Left lung (tissue), 10 donors: ENCODE results near the gene TRPC6. TPM values are rescaled to one million over a fixed set of nuclear protein-coding genes. Genes with fewer than 3 reads are reported as not detected.
"Not testable (repeated sequence)": the region's sequence is repeated elsewhere in the genome, so short reads cannot be mapped to it uniquely, and the experiment has no call there.

ENCODE experiments used
- ATAC-seq: fragments of 200-7000 bp; cut with Tn5 transposase; one replicate; pipeline ENCODE4 v1.9.1; 2020; ENCODE audit warnings: moderate library complexity
- DNase-seq, 4 donors: peaks; one replicate each; pipeline ENCODE4 v3.0.0-alpha.2; 2013 to 2020
- H3K27ac ChIP-seq, 2 donors: fragments of 200-600 bp; sonication (generic) in 1 of 2; one replicate each; pipeline versions ENCODE4 v1.5.0 to v1.8.0; 2020 to 2021
- H3K27me3 ChIP-seq, 2 donors: fragments of 200-600 bp; sonication (generic) in 1 of 2; one replicate each; pipeline versions ENCODE4 v1.5.0 to v1.8.0; 2020 to 2021
- H3K36me3 ChIP-seq, 2 donors: fragments of 200-600 bp; sonication (generic) in 1 of 2; one replicate each; pipeline versions ENCODE4 v1.5.0 to v1.8.0; 2020 to 2021
- H3K4me1 ChIP-seq, 2 donors: fragments of 200-600 bp; one replicate each; pipeline ENCODE4 v1.8.0; 2021
- H3K4me3 ChIP-seq, 2 donors: fragments of 200-600 bp; sonication (generic) in 1 of 2; one replicate each; pipeline versions ENCODE4 v1.5.0 to v1.8.0; 2020 to 2021; ENCODE audit warnings: mild to moderate bottlenecking in 1 of 2
- H3K9me3 ChIP-seq, 2 donors: fragments of 200-600 bp; sonication (generic) in 1 of 2; one replicate each; pipeline versions ENCODE4 v1.5.0 to v1.8.0; 2020 to 2021
- intact Hi-C, 2 donors: fragments of 100-400 bp; cut with DNase I; formaldehyde crosslinking; loops; one replicate each; pipeline versions ENCODE4 v1.11.2 to v1.14.2; 2022
- polyA plus RNA-seq, 6 donors: library from polyadenylated mRNA; unstranded; fragments of 120-200 nt; gene quantifications; one replicate each; pipeline ENCODE4 v1.2.1, GENCODE V29; 2013; ENCODE audit not compliant: insufficient read length in 6 of 6
- total RNA-seq, 2 donors: library from RNA; stranded (reverse); fragmentation: NEBNext Ultra II Directional; extraction: Animal tissue kit (Norgen Biotek cat#: 25700); gene quantifications; one replicate each; pipeline ENCODE4 v1.2.1, GENCODE V29; 2021
- TF ChIP-seq, protein P1 (sequence below), 2 donors: fragments of 200-600 bp; sonication (generic) in 1 of 2; IDR thresholded peaks; one replicate each; pipeline versions ENCODE4 v1.5.0 to v1.8.0; 2021; ENCODE audit warnings: antibody characterized with exemption in 2 of 2
- donor health status: DM: no; HTN: yes; CAD: no.
- donor health status: DM: no; HTN: no; CAD: no.

TRPC6 gene
- total and polyA plus RNA-seq, 8 donors, result 11.0 to 54.3 (median 39.1) TPM

GRCh38 chr11:101470419-101470818, 113.4 kb downstream of the TRPC6 start:
- intact Hi-C loops, result no loop called here
- H3K27me3 ChIP-seq, result no peaks in the 10 kb centered on the region
- DNase-seq (no peak), ATAC-seq (no peak)
- H3K4me1 ChIP-seq, result no peaks in the 10 kb centered on the region
- no peak overlapping the region for H3K27ac ChIP-seq
- no peaks in the 10 kb centered on the region for H3K36me3 ChIP-seq
- H3K4me3 ChIP-seq, result no peak overlapping the region
- TF ChIP-seq, protein P1, sequence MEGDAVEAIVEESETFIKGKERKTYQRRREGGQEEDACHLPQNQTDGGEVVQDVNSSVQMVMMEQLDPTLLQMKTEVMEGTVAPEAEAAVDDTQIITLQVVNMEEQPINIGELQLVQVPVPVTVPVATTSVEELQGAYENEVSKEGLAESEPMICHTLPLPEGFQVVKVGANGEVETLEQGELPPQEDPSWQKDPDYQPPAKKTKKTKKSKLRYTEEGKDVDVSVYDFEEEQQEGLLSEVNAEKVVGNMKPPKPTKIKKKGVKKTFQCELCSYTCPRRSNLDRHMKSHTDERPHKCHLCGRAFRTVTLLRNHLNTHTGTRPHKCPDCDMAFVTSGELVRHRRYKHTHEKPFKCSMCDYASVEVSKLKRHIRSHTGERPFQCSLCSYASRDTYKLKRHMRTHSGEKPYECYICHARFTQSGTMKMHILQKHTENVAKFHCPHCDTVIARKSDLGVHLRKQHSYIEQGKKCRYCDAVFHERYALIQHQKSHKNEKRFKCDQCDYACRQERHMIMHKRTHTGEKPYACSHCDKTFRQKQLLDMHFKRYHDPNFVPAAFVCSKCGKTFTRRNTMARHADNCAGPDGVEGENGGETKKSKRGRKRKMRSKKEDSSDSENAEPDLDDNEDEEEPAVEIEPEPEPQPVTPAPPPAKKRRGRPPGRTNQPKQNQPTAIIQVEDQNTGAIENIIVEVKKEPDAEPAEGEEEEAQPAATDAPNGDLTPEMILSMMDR (IDR thresholded peaks at IDR 0.05), result no peak
- no peaks in the 10 kb centered on the region for H3K9me3 ChIP-seq

- DNase-seq (peak in 1 of 4 donors; percentile 34), ATAC-seq (peak; percentile 74)
- H3K36me3 ChIP-seq, result no peaks in the 10 kb centered on the region
- H3K27ac ChIP-seq, result no peak overlapping the region
- H3K4me3 ChIP-seq, result no peak overlapping the region
- intact Hi-C loops, result no loop called here
- no peaks in the 10 kb centered on the region for H3K4me1 ChIP-seq
- H3K9me3 ChIP-seq, result no peaks in the 10 kb centered on the region
- H3K27me3 ChIP-seq, result no peaks in the 10 kb centered on the region
- TF ChIP-seq, protein P1 (IDR thresholded peaks at IDR 0.05), result no peak
Measured at GRCh38 chr11:101466352-101466751, 117.5 kb downstream of the TRPC6 start.

GRCh38 chr11:101464388-101464787, 119.4 kb downstream of the TRPC6 start:
- H3K4me1 ChIP-seq, ATAC-seq, H3K9me3 ChIP-seq, H3K4me3 ChIP-seq, H3K27ac ChIP-seq, DNase-seq, intact Hi-C loops, H3K27me3 ChIP-seq, H3K36me3 ChIP-seq: not testable (repeated sequence)

DNA sequence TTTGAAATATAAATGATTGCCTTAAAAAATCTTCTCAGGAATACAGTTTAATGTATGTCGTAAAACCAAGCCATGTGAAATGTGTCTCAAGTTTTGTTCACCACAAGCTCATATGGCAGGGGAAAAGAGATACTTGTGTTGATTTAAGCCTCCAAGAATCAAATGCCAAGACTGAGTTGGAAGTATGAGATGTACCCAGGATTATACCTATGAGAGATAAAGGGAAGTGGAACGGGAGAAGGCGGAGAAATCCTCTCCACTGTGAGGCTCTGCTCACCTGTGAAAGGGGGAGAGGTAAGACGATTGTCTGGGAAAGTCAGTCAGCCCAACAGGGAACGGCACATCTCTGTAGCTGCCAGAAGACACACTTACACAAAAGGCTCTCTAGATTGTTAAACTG, 124.8 kb downstream of the TRPC6 start:
- TF ChIP-seq, protein P1 (IDR thresholded peaks at IDR 0.05), result no peak
- Histone ChIP-seq H3K4me1 (no peaks in the 10 kb centered on the region), H3K9me3 (no peaks in the 10 kb centered on the region), H3K27me3 (no peaks in the 10 kb centered on the region), H3K4me3 (no peak overlapping the region), H3K36me3 (no peaks in the 10 kb centered on the region), H3K27ac (no peak overlapping the region)
- no peak for DNase-seq
- intact Hi-C loops, result loop anchor here in 1 of 2 donors (5.0 kb wide), 1 partner anchor 388 kb away; no protein-coding TSS in a partner anchor
- ATAC-seq, result no peak

- Histone ChIP-seq H3K4me1 (no peaks in the 10 kb centered on the region), H3K9me3 (no peaks in the 10 kb centered on the region), H3K36me3 (no peaks in the 10 kb centered on the region), H3K27me3 (no peaks in the 10 kb centered on the region), H3K27ac (no peak overlapping the region), H3K4me3 (no peak overlapping the region)
- intact Hi-C loops, result loop anchor here in 1 of 2 donors (5.0 kb wide), 1 partner anchor 389 kb away; no protein-coding TSS in a partner anchor
- no peak for DNase-seq
- TF ChIP-seq, protein P1 (IDR thresholded peaks at IDR 0.05), result no peak
- no peak for ATAC-seq
Measured at GRCh38 chr11:101458161-101458560, 125.6 kb downstream of the TRPC6 start.

DNA sequence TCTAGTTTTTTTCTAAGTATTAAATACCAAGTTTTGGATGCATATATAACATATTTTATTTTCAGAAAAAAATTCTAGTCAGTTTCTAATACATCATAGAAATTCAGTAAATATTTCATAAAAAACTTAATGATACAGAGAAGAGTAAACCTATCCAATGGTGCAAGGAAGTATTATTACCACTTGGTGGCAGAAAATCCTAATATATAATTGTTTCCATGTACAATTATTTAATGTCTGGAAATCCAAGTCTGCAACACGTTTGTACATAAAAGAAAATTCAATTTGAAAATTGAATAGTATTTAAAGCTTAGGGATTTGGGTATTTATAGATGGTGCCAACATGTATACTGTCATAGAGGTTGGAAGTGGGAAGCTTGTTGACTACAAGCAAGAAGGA, 127.0 kb downstream of the TRPC6 start:
- DNase-seq (peak in 1 of 4 donors; percentile 37), ATAC-seq (peak; percentile 55)
- intact Hi-C loops, result loop anchor here in 1 of 2 donors (5.0 kb wide), 1 partner anchor 390 kb away; no protein-coding TSS in a partner anchor
- Histone ChIP-seq H3K36me3 (no peaks in the 10 kb centered on the region), H3K27me3 (no peaks in the 10 kb centered on the region), H3K27ac (no peak overlapping the region), H3K4me1 (no peaks in the 10 kb centered on the region), H3K9me3 (no peaks in the 10 kb centered on the region), H3K4me3 (no peak overlapping the region)
- TF ChIP-seq, protein P1 (IDR thresholded peaks at IDR 0.05), result peak; percentile 35 to 39
